Activated naive CD4-positive, alpha-beta T cell treated with anti-CD3 and anti-CD28 coated beads, Interleukin-2, amount 50 U/mL, for 24 hours (primary cell): ENCODE results near the gene IL1R2.
A peak's percentile ranks its signal among the peaks of the same experiment; 100 is the strongest.

Experiments used
- H3K27ac Mint-ChIP-seq: one replicate; pipeline ENCODE4 v1.8.0; 2021; ENCODE audit warnings: mild to moderate bottlenecking, mixed read lengths
- H3K27me3 Mint-ChIP-seq: one replicate; pipeline ENCODE4 v1.8.0; 2021; ENCODE audit warnings: mixed read lengths
- H3K36me3 Mint-ChIP-seq: one replicate; pipeline ENCODE4 v1.8.0; 2021; ENCODE audit warnings: mixed read lengths
- H3K4me1 Mint-ChIP-seq: one replicate; pipeline ENCODE4 v1.8.0; 2021; ENCODE audit warnings: mixed read lengths
- H3K4me3 Mint-ChIP-seq: one replicate; pipeline ENCODE4 v1.8.0; 2021; ENCODE audit warnings: mild to moderate bottlenecking, mixed read lengths
- H3K9me3 Mint-ChIP-seq: one replicate; pipeline ENCODE4 v1.8.0; 2021; ENCODE audit warnings: mixed read lengths

IL1R2 gene

GRCh38 chr2:102033031-102033749, 41.4 kb downstream of the IL1R2 start:
- no peak overlapping the region for H3K27ac Mint-ChIP-seq
- no peaks in the 10 kb centered on the region for H3K36me3 Mint-ChIP-seq
- H3K4me1 Mint-ChIP-seq: peaks cover 35% of the 10 kb centered on the region
- H3K9me3 Mint-ChIP-seq: no peaks in the 10 kb centered on the region
- H3K4me3 Mint-ChIP-seq: peak overlapping the region; percentile 24
- H3K27me3 Mint-ChIP-seq: no peaks in the 10 kb centered on the region

DNA sequence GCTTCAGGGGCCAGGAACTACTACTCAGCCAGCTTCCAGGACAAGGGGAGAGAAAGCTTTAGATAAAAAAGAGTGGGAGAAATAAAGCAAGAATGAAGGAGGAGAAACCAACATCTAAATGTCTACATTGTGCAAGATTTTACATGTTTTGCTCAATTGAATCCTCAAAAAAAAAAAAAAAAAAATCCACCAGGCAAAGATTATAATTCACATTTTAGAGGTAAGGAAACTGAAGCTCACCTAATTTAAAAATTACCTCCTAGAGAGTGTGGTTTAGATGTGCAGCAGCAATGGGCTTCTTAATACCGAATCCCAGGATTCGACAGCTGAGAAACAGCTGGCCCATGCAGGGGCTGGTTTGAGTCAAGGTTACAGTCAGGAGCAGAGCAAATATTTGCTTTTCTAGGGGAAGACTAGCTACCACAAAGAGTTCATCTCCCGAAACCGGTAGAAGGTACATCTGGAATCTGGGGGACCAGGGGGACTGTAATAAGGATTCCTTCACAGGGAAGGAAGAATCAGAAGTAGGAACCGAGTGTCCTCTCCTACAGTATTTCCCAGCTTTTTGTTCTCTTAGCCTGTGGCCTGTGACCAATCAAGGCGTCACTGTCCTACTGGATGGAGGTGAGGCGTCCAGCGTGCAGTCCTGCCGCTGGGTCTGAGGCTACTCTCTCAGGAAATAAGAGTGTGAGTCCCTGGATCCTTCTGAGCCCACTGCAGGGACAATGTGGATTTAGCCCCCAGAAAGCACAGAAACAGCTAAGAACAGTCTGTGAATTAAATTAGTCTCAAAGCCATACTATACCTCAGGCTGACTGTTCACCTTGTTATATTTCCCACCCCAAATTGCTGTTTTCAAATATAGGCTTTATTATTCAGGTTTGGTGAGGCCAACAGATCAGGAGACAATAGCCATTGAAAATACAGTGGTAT, 42.3 kb downstream of the IL1R2 start:
- no peaks in the 10 kb centered on the region for H3K36me3 Mint-ChIP-seq
- H3K27me3 Mint-ChIP-seq: no peaks in the 10 kb centered on the region
- no peaks in the 10 kb centered on the region for H3K9me3 Mint-ChIP-seq
- H3K27ac Mint-ChIP-seq: no peak overlapping the region
- peaks cover 29% of the 10 kb centered on the region for H3K4me1 Mint-ChIP-seq
- H3K4me3 Mint-ChIP-seq: peak overlapping the region; percentile 24

DNA sequence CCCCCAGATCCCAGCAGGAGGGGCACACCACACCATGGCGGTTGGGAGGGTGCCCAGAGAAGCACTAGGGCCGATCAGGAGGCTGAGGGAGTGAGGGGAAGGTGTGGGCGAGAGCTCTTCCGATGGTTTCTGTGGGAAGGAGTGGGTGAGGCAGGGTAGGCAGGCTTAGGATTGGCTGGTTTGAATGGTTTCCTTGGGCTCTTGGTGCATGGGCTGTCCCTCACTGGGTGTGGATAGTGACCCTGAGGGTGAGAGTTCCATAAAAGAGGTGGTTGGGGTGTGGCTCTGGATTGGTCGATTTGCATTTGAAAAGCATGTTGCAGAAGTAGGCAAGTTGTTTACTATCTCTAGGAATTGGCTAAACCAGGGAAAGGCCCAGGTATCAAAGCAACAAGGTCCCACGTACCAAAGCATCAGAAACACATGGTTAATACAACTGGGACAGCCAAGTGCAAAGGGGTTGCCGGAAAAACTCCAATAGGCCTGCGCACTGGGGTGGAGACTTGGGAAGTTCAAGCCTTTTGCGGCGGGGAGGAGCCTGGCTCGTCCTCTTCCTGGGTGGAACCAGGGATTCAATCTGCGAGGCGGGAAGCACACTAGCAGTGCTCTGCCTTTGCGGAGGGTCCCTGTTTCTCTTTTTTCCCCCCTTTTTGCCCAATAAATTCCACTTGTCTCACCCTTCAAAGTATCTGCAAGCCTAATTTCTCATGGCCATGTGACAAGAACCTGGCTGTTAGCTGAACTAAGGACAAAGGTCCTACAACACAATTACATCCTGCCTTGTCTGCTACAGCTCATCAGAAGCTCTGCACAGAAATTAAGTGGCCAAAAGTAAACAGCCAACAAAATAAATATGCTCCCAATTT, 43.2 kb downstream of the IL1R2 start:
- Mint-ChIP-seq H3K9me3 (no peaks in the 10 kb centered on the region), H3K27ac (no peak overlapping the region), H3K27me3 (no peaks in the 10 kb centered on the region), H3K36me3 (no peaks in the 10 kb centered on the region), H3K4me1 (peaks cover 29% of the 10 kb centered on the region), H3K4me3 (no peak overlapping the region)

DNA sequence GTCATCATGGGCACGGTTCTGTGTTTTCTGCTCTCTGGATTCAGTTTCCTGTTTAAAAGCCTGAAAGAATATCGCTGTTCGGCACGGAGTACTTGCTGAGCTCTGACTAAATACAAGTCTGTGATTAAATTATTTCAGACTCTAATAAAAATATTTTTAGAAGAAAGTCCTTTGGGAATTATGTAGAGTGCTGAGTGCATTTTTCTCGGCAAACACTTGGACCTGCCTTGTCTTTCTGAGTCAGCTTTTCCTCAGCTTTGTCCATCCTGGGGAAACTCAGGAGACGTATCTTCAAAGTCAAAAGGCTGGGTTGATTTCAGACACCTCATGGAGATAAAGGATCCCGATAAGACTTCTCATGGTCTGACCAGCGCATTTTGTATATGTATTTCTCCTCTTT, 45.9 kb downstream of the IL1R2 start:
- no peaks in the 10 kb centered on the region for H3K36me3 Mint-ChIP-seq
- H3K4me1 Mint-ChIP-seq: peaks cover 26% of the 10 kb centered on the region
- no peak overlapping the region for H3K4me3 Mint-ChIP-seq
- H3K27ac Mint-ChIP-seq: no peak overlapping the region
- no peaks in the 10 kb centered on the region for H3K9me3 Mint-ChIP-seq
- peaks cover 2% of the 10 kb centered on the region for H3K27me3 Mint-ChIP-seq

- H3K36me3 Mint-ChIP-seq: no peaks in the 10 kb centered on the region
- no peak overlapping the region for H3K27ac Mint-ChIP-seq
- H3K27me3 Mint-ChIP-seq: peaks cover 3% of the 10 kb centered on the region
- H3K4me1 Mint-ChIP-seq: peaks cover 11% of the 10 kb centered on the region
- no peak overlapping the region for H3K4me3 Mint-ChIP-seq
- no peaks in the 10 kb centered on the region for H3K9me3 Mint-ChIP-seq
These were observed 48.5 kb downstream of the IL1R2 start for GRCh38 chr2:102040229-102040628.

GRCh38 chr2:102041351-102041750, 49.6 kb downstream of the IL1R2 start:
- H3K9me3 Mint-ChIP-seq: no peaks in the 10 kb centered on the region
- H3K36me3 Mint-ChIP-seq: no peaks in the 10 kb centered on the region
- peaks cover 11% of the 10 kb centered on the region for H3K4me1 Mint-ChIP-seq
- no peak overlapping the region for H3K4me3 Mint-ChIP-seq
- H3K27ac Mint-ChIP-seq: no peak overlapping the region
- H3K27me3 Mint-ChIP-seq: peaks cover 3% of the 10 kb centered on the region

- Mint-ChIP-seq H3K36me3 (no peaks in the 10 kb centered on the region), H3K27me3 (peaks cover 6% of the 10 kb centered on the region), H3K4me1 (peaks cover 11% of the 10 kb centered on the region), H3K9me3 (no peaks in the 10 kb centered on the region), H3K4me3 (no peak overlapping the region), H3K27ac (no peak overlapping the region)
These were observed 50.7 kb downstream of the IL1R2 start for GRCh38 chr2:102042196-102043081.

DNA sequence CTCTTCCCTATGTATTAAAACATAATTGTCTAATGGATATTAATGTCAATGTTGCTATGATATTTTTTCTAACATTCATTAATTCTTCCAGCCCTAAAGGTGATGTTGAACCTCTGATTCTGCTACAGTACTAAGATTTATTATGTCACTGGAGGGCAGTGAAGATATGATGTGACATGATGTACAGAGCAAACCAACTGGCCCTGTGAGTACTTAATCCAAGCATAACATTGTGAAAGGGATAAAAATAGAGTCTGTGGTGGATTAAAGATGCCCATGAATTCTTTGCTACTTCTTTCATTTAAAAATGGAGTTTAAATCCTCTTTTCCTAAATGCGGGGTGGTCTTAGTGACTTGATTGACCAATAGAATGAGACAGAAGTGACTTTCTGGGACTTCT, 51.8 kb downstream of the IL1R2 start:
- Mint-ChIP-seq H3K36me3 (no peaks in the 10 kb centered on the region), H3K27me3 (peaks cover 7% of the 10 kb centered on the region), H3K4me3 (no peak overlapping the region), H3K9me3 (no peaks in the 10 kb centered on the region), H3K27ac (no peak overlapping the region), H3K4me1 (peaks cover 11% of the 10 kb centered on the region)

DNA sequence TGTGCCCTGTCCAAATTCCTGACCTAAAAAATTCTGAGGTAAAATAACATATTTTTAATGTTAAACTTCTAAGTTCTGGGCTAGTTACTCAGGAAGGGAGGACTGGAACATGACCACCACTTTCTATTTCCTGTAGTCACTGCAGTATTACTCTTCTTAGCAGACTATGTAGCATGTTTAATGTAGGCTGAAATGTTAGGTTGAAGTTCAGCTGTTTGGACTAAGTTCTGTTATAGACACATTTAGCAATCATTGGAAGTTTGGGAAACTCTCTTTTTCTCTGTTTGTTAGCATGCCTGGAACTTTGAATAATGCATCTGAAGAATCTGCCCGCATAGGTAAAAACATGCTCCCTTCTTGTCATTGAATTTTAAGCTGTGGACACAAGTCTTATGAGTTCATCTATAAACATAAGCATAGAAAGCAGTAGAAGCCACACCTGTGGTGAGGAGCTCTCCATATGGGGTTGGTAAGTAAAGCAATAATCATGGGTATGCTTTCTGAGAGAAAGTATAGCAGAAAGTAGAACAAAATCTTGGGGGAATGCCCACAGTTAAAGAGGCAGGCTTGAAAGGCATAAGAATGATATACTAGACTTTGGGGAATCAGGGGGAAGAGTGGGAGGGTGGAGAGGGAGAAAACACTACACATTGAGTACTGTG, 52.6 kb downstream of the IL1R2 start:
- Mint-ChIP-seq H3K27me3 (peaks cover 7% of the 10 kb centered on the region), H3K4me1 (peaks cover 11% of the 10 kb centered on the region), H3K36me3 (no peaks in the 10 kb centered on the region), H3K9me3 (no peaks in the 10 kb centered on the region), H3K4me3 (no peak overlapping the region), H3K27ac (no peak overlapping the region)

DNA sequence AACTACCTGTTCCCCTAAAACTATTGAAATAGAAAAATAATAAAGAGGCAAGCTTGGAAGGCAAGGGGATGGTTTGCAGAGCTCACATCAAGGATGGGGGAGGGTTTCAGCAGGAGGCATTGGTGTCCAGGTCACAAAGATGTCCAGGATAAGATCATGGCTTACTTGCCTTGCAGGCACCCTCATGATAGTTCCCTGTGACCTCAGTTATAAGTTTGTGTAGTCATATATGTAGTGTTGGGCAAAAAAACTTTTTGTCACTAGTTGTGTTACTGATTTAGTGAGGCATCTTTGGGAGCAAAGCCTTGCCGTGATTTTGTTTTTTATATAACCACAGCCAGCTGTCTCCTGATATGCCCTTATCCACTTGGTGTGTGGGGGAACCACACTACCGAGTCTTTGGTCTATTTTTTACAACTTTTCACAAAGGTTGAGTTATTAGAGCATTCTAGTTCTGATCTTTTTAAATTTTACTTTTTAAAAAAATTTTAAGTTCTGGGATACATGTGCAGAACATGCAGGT, 53.3 kb downstream of the IL1R2 start:
- no peak overlapping the region for H3K27ac Mint-ChIP-seq
- no peaks in the 10 kb centered on the region for H3K36me3 Mint-ChIP-seq
- H3K27me3 Mint-ChIP-seq: peaks cover 7% of the 10 kb centered on the region
- no peak overlapping the region for H3K4me3 Mint-ChIP-seq
- peaks cover 11% of the 10 kb centered on the region for H3K4me1 Mint-ChIP-seq
- no peaks in the 10 kb centered on the region for H3K9me3 Mint-ChIP-seq

DNA sequence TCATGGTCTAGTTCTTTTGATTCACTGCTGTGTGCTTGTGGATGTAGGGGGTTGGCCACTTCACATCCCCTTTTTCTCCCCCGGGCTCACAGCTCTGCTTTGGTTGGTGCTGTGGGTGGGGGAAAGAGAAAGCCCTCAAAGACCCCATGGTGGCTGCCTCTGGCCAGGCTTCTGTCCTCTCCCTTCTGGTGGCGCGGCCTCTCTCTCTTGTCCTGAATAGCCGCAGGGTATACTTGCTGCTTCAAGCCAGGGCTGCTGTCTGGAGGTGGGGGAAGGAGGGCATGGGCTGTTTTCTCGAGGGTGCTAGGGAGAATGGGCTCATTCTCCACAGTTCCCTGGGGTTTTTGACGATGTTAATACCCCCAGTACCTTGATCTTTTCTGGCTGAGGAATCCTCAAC, 53.9 kb downstream of the IL1R2 start:
- Mint-ChIP-seq H3K27ac (no peak overlapping the region), H3K27me3 (peaks cover 7% of the 10 kb centered on the region), H3K4me3 (no peak overlapping the region), H3K4me1 (peaks cover 11% of the 10 kb centered on the region), H3K9me3 (no peaks in the 10 kb centered on the region), H3K36me3 (no peaks in the 10 kb centered on the region)

GRCh38 chr2:102046135-102046986, 54.6 kb downstream of the IL1R2 start:
- Mint-ChIP-seq H3K36me3 (no peaks in the 10 kb centered on the region), H3K27me3 (peaks cover 7% of the 10 kb centered on the region), H3K27ac (no peak overlapping the region), H3K9me3 (no peaks in the 10 kb centered on the region), H3K4me3 (no peak overlapping the region), H3K4me1 (peaks cover 11% of the 10 kb centered on the region)

DNA sequence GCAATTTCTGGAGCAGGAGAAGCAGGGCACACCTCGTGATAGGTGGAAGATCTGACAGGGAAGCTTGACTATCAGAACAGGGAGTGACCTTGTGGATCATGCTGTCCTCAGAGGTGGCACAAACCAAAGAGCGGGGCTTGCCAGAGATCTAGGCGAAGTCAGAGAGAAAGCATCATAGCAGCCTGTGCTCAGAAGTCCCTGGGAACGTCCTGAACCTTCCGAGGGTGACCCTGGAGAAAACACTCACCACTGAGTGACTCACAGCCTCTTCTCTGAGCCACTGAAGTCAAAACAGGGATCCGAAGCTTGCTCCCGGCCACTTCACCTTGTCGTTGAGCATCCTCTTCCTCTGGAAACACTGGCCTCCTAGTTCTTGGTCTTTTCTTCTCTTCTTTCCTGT, 56.7 kb downstream of the IL1R2 start:
- H3K4me1 Mint-ChIP-seq: peaks cover 5% of the 10 kb centered on the region
- H3K4me3 Mint-ChIP-seq: no peak overlapping the region
- H3K27ac Mint-ChIP-seq: no peak overlapping the region
- no peaks in the 10 kb centered on the region for H3K9me3 Mint-ChIP-seq
- H3K36me3 Mint-ChIP-seq: no peaks in the 10 kb centered on the region
- peaks cover 4% of the 10 kb centered on the region for H3K27me3 Mint-ChIP-seq
